Esophagus squamous epithelium (tissue), 5 donors: ENCODE measurements around the gene SLC7A14. TPM values are rescaled to one million over a fixed set of nuclear protein-coding genes. Genes with fewer than 3 reads are reported as not detected.

ENCODE experiments used
- DNase-seq: peaks from one replicate; lab custom pipeline; 2025; lab: John Stamatoyannopoulos, UW
- H3K27ac ChIP-seq, 4 donors: fragments of 200-600 bp; sonication (generic); one replicate each; pipeline ENCODE4 v1.5.1; 2016 to 2019; ENCODE audit warnings: mild to moderate bottlenecking in 1 of 4
- H3K27me3 ChIP-seq, 4 donors: fragments of 200-600 bp; sonication (generic); 1 replicate in 3 of 4; 2 replicates in 1 of 4; pipeline versions ENCODE4 v1.5.1 to v1.6.0; 2017 to 2021; ENCODE audit warnings: antibody characterized with exemption in 1 of 4
- H3K36me3 ChIP-seq, 3 donors: fragments of 200-600 bp; sonication (generic); one replicate each; pipeline ENCODE4 v1.5.1; 2016 to 2019
- H3K4me1 ChIP-seq, 3 donors: fragments of 200-600 bp; sonication (generic); one replicate each; pipeline ENCODE4 v1.5.1; 2017 to 2019
- H3K4me3 ChIP-seq, 4 donors: fragments of 200-600 bp; sonication (generic); 1 replicate in 3 of 4; 2 replicates in 1 of 4; pipeline ENCODE4 v1.5.1; 2016 to 2019; ENCODE audit warnings: mild to moderate bottlenecking in 2 of 4, moderate library complexity in 1 of 4
- H3K9me3 ChIP-seq, 3 donors: fragments of 200-600 bp; sonication (generic); one replicate each; pipeline ENCODE4 v1.5.1; 2016 to 2019
- POLR2A ChIP-seq, 4 donors: fragments of 450-650 bp; IDR thresholded peaks; one replicate each; pipeline ENCODE4 v1.6.1; 2017; ENCODE audit warnings: antibody characterized with exemption in 4 of 4, mild to moderate bottlenecking in 4 of 4, moderate library complexity in 3 of 4
- WGBS, 2 donors: methylation state at CpG; one replicate each; pipeline ENCODE4 v1.1.5; 2018; 5-methylcytosine and 5-hydroxymethylcytosine counted together
- intact Hi-C: fragments of 100-400 bp; cut with DNase I; formaldehyde crosslinking; loops from one replicate; pipeline ENCODE4 v1.15.0; 2022
- total RNA-seq, 4 donors: library from RNA; depleted of rRNA; stranded (reverse); fragments of >200 nt; gene quantifications; one replicate each; pipeline ENCODE4 v1.1.0, GENCODE V29; 2016
- TF ChIP-seq, protein P1 (sequence below), 6 experiments: fragments of 450-650 bp in 4 of 6; fragments of 200-600 bp in 2 of 6; sonication (generic) in 2 of 6; IDR thresholded peaks; one replicate each; pipeline ENCODE4 v1.5.1; 2016 to 2019; ENCODE audit warnings: antibody characterized with exemption in 6 of 6, mild to moderate bottlenecking in 4 of 6, moderate library complexity in 4 of 6
- donor health status: DM: yes; HTN: yes; CAD: no.

The SLC7A14 gene
- under 1 TPM in 1 of 4 donors, not detected in 3; under 0.01 TPM for total RNA-seq

DNA sequence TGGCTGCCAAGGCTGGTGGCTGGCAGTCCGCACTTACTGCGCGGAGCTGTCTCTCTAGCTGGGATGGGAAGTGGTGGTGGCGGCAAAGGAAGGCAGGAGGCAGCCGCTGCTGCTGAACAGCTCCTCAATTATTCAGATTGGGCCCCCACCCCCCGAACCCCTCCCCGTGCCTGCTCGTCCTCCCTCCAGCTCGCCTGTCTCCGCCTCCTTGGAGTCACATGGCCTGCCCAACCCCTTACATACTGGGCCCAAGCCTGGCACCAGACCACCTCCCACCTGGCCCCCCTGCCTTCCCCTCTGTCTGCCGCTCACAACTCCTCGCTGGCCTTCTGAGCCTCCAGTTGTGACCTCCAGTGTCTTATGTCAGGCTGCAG lies at the start of gene SLC7A14:
Gene SLC7A14 (minus strand): TSS at position 139 of the 374 bp plus-strand sequence. CDS start 59,139 bp downstream, outside the sequence.
- no peak for DNase-seq
- no peak for TF ChIP-seq POLR2A (IDR thresholded peaks at IDR 0.05)
- TF ChIP-seq, protein P1, sequence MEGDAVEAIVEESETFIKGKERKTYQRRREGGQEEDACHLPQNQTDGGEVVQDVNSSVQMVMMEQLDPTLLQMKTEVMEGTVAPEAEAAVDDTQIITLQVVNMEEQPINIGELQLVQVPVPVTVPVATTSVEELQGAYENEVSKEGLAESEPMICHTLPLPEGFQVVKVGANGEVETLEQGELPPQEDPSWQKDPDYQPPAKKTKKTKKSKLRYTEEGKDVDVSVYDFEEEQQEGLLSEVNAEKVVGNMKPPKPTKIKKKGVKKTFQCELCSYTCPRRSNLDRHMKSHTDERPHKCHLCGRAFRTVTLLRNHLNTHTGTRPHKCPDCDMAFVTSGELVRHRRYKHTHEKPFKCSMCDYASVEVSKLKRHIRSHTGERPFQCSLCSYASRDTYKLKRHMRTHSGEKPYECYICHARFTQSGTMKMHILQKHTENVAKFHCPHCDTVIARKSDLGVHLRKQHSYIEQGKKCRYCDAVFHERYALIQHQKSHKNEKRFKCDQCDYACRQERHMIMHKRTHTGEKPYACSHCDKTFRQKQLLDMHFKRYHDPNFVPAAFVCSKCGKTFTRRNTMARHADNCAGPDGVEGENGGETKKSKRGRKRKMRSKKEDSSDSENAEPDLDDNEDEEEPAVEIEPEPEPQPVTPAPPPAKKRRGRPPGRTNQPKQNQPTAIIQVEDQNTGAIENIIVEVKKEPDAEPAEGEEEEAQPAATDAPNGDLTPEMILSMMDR (IDR thresholded peaks at IDR 0.05) = no peak
- intact Hi-C loops = no loop called here
- Histone ChIP-seq H3K4me1 (peaks cover 0 to 15% (median 0%) of the 10 kb centered on the region in 3 donors), H3K27me3 (peaks cover 0 to 79% (median 12%) of the 10 kb centered on the region in 4 donors), H3K27ac (no peak within 1 kb of the TSS), H3K36me3 (no peaks in the 10 kb centered on the region), H3K9me3 (no peaks in the 10 kb centered on the region), H3K4me3 (peak within 1 kb of the TSS in 2 of 4 donors; percentile 11 to 44)
- 6% methylated on average over 8 of the region's 12 CpGs; no CpG with 5 or more reads in 1 of the 2 donors for WGBS, 2 donors

DNA sequence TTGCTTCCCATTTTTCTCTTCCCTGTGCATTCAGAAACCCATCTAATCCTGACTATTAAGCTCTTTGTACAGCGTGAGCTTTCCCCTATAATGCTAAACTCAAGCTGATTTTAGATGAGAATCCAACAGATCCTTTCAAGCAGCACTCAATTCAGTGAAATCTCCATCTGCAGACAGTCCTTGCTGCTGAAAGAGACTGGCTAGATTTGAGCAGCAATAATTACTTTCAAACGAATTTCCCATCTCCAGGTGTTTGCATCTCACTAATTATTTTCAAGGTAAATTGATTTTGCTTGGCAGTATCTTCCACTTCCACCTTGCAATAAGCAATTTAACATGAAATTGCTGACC lies 49.5 kb upstream of the SLC7A14 start:
- intact Hi-C loops = no loop called here
- WGBS, 2 donors = 43 to 59% methylated on average over 2 of the region's 2 CpGs
- H3K9me3 ChIP-seq = no peaks in the 10 kb centered on the region
- DNase-seq = no peak
- no peak overlapping the region for H3K27ac ChIP-seq
- TF ChIP-seq POLR2A (IDR thresholded peaks at IDR 0.05) = no peak
- TF ChIP-seq, protein P1 (IDR thresholded peaks at IDR 0.05) = no peak
- no peaks in the 10 kb centered on the region for H3K36me3 ChIP-seq
- peaks cover 0 to 7% (median 0%) of the 10 kb centered on the region in 4 donors for H3K27me3 ChIP-seq
- H3K4me1 ChIP-seq = no peaks in the 10 kb centered on the region
- no peak overlapping the region for H3K4me3 ChIP-seq

DNA sequence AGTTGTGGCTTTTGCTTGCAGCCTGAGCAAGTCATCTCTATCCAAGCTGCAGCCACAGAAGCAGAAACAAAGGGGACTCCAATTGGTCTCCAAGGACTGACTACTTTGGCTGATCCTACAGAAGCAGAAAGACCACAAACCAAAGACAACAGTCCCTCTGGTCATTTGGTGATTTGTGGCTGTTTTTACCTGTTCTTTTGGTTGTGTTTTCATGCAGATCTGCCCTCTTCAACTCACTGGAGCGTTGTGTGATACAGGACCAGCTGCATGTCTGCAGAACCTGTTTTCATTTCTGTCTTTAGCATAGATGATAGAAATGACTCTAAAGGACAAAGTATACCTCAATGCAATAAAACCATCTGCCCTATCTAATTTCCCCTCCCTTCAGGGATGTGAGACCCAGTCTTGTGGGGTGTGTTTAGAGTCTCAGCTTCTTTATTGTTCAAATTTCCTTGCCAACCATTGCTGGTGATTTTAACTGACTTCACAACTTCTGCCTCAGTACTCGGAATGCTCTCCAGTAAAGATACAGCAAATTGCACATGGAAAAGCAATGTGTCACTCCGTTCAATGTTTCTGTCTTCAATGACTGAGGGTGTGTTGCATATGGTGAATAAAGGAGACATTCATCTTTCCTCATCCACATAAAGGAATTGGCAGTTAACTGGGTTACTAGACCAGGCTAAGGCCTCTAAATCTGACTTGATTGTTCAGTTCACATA lies 48.9 kb upstream of the SLC7A14 start:
- H3K9me3 ChIP-seq = no peaks in the 10 kb centered on the region
- H3K4me3 ChIP-seq = no peak overlapping the region
- H3K27me3 ChIP-seq = peaks cover 0 to 7% (median 0%) of the 10 kb centered on the region in 4 donors
- H3K36me3 ChIP-seq = no peaks in the 10 kb centered on the region
- 73 to 87% methylated on average over 3 of the region's 3 CpGs for WGBS, 2 donors
- no peak for DNase-seq
- intact Hi-C loops = no loop called here
- no peak overlapping the region for H3K27ac ChIP-seq
- TF ChIP-seq, protein P1 (IDR thresholded peaks at IDR 0.05) = no peak
- TF ChIP-seq POLR2A (IDR thresholded peaks at IDR 0.05) = no peak
- H3K4me1 ChIP-seq = no peaks in the 10 kb centered on the region

DNA sequence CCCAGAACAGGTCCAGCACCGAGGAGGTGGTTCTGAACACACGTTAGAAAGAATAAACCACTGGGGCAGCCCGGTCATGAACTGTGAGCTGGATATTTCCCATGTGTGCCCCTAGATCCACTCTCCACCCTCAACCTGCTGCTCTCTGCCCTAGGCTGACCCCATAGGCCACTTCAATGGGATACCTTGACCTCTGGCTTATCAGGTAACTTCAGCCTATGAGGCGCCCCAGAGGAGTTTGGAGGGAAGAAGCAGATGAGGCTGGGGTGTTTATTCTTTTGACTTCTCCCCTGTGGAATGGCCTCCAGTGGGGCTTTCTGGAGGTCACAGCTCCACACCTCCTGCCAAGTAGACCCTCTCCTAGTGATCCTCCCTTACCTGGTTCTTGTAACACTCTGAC lies 47.7 kb upstream of the SLC7A14 start:
- WGBS, 2 donors = 76 to 87% methylated on average over 4 of the region's 4 CpGs
- intact Hi-C loops = no loop called here
- TF ChIP-seq, protein P1 (IDR thresholded peaks at IDR 0.05) = no peak
- TF ChIP-seq POLR2A (IDR thresholded peaks at IDR 0.05) = no peak

DNA sequence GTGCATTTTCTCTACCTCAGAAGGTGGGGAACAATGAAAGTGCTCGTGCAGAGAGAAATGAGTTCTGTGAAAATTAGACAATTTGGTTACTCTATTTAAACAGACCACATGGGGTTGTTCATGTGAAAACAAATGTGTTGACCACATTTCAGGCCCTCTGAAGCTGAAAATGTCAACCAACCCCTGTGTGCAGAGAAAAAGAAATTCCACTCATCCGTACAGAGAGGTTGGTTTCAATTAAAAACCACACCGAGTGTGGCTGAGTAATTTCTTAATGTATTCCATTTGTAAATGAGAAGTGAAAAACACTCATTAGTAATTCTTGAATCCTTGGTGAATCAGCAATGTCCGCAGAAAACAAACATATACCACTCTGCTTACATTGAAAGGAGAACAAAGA lies 46.9 kb upstream of the SLC7A14 start:
- intact Hi-C loops = no loop called here
- Histone ChIP-seq H3K27ac (no peak overlapping the region), H3K4me3 (no peak overlapping the region), H3K36me3 (no peaks in the 10 kb centered on the region), H3K27me3 (peaks cover 0 to 7% (median 0%) of the 10 kb centered on the region in 4 donors), H3K9me3 (no peaks in the 10 kb centered on the region), H3K4me1 (no peaks in the 10 kb centered on the region)
- no peak for TF ChIP-seq POLR2A (IDR thresholded peaks at IDR 0.05)
- TF ChIP-seq, protein P1 (IDR thresholded peaks at IDR 0.05) = no peak
- WGBS, 2 donors = 35 to 37% methylated on average over 4 of the region's 4 CpGs
- no peak for DNase-seq

More for the DNA sequence above, 47.7 kb upstream of the SLC7A14 start:
- peaks cover 0 to 7% (median 0%) of the 10 kb centered on the region in 4 donors for H3K27me3 ChIP-seq
- no peaks in the 10 kb centered on the region for H3K9me3 ChIP-seq
- no peak overlapping the region for H3K27ac ChIP-seq
- H3K4me3 ChIP-seq = no peak overlapping the region
- H3K36me3 ChIP-seq = no peaks in the 10 kb centered on the region
- no peaks in the 10 kb centered on the region for H3K4me1 ChIP-seq
- DNase-seq = no peak
